Measurements from ENCODE around the gene CPD.

The CPD gene

GRCh38 chr17:30354701-30355100 is 24.0 kb upstream of the CPD start:
- DNase-seq (ENCODE audit: low spot score): no peak

- no peak for DNase-seq (ENCODE audit: low spot score)
Observed at GRCh38 chr17:30357476-30357875, 21.3 kb upstream of the CPD start.

GRCh38 chr17:30358055-30358760 is 20.5 kb upstream of the CPD start:
- no peak for DNase-seq (ENCODE audit: low spot score)

DNA sequence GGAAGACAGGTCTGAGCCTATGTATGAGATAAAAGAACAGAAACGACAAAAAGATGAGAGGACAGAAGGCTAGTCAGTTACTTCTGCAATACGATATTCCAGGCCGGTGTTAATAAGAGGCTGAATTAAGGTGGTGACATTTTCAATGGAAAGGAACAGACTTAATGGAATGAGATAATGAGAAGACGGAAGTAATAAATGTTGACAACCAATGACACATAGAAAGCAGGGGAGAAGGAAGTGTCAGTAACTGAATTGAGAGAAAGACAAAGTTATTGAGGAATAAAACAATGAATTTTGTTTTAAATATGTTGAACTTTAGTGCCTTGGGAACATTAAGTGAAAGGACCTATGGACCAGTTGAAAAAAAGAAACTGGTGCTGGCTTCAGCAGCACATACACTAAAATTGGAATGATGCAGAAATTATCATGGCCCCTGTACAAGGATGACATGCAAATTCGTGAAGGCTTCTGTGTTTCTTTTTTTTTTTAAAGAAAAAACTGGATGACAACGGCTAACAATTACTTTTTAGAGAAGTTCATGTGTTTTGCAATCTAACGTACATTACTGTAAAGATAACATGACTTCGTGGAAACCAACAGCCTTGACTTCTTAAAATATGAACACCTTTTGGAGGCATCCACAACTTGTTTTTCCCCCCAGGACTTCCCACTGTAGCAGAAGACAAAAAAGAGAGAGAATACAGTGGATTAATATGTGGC is 18.5 kb upstream of the CPD start:
- DNase-seq (ENCODE audit: low spot score): no peak

- DNase-seq (ENCODE audit: low spot score): no peak
Observed at GRCh38 chr17:30361766-30362279, 16.9 kb upstream of the CPD start.

DNA sequence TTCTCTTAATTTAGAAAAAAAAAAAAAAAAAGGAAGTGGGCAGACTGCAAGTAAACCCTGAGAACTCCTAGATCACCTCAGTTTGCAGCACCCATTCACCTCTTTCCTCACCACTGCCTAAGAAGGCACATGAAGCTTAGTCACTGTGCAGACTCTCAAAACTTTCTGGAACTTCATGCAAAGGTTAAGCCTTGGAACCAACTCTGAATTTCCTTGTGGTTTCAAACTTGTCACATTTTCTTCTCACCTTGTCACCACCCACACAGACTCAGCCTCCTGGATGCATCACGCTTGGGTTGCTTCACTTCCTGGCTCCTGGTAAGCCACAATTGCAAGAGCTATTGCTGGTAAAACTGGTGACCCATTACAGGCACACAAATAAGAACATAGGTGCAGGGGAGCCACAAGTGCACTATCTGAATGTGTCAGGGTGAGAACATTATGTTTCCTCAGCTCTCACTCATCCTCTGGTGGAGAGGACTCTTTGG is 15.0 kb upstream of the CPD start:
- DNase-seq (ENCODE audit: low spot score): peak; percentile 93

DNA sequence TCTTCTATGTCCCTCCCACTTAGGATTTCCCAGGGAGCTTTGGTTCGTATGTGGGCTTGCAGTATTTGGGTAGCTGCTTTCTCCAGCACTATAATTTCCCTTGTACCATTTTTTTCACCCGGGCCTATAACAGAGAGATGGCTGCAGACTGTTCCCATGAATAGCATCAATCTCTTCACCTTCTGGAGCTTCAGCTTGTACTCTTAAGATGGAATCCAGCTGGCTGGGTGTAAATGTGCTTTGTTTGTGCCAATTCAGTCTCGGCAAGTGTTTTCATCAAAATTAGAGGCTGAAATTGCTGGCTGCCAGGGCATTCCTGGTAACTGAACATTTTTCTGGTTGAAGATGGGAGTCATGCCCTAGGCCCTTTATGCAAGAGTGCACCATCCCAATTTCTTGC is 12.2 kb upstream of the CPD start:
- DNase-seq (ENCODE audit: low spot score): no peak

DNA sequence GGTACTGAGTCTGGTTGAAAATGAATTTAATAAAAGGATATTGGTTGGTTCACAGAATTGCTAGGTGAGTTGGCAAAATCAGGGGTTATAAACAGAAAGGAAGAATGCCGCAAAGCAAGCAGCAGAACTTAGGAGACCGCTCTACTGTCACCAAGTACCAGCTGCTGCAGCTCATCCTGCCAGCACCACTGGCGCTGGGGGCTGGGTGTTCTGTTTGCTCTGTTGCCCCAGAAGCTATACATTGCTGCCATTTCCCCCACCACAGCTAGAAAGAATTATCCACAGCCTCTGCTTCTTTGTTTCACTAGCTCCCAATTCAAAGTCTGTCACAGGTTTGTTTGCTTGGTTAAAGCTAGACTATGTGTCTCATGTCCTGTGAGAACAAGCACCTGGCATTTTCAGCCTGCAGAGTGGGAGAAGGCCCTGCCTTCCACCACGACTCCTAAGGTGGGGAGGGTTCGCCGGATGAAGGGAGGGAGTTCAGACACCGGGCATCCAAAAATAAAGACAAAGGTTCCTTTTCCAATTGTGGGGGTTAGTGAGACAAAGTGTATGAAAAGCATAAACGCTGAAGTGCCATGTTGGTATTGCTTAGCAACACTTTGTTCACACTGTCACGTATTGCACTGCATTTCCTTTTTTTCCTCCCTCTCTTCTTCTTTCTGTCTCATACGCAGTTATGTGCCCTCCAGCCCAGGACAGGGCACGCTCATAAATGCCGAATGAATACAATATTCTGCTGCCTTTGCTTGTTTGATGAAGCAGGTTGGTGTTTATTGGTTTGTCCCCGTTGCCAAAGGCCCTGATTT is 9.6 kb upstream of the CPD start:
- DNase-seq (ENCODE audit: low spot score): no peak

DNA sequence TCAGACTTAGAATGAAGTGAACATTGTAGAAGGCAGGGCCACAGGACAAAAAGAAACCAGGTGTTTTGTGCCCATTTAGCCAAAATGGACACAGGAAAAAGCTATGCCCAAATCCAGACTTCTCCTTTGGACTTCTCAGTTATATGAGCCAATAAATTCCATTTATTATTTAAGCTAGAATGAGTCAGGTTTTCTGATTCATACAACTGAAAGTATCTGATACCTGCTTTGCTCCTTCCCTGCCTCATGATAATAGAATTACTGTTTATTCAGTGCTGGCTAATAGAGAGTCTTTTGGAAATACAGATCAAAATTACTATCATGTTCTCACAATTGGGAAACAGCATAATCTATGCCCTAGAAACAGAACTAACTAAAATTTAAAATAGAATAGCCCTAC is 8.7 kb upstream of the CPD start:
- no peak for DNase-seq (ENCODE audit: low spot score)

DNA sequence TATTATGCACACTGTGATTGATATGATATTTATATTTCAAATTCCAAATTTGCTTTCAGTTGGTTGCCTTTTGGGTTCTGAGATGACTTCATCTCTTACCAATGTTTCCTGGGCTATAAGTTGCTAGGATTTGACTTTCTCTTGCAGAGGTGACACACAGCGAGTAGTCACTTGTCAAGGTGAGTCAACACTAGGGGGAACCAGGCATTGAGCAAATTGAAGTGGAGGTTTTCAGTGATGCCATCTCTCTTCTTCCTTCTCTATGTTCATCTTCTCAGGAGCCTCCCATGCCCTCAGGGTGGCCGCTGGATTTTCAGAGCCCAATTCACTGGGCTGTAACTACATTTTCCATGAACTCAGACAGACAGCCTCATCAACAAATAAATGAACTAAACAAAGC is 6.0 kb upstream of the CPD start:
- peak; percentile 28 for DNase-seq (ENCODE audit: low spot score)

- no peak for DNase-seq (ENCODE audit: low spot score)
Observed at GRCh38 chr17:30375661-30376060, 3.1 kb upstream of the CPD start.

GRCh38 chr17:30376621-30377452 is 1.9 kb upstream of the CPD start:
- DNase-seq (ENCODE audit: low spot score): no peak

GRCh38 chr17:30377574-30378240 is 1.0 kb upstream of the CPD start:
- DNase-seq (ENCODE audit: low spot score): no peak

DNA sequence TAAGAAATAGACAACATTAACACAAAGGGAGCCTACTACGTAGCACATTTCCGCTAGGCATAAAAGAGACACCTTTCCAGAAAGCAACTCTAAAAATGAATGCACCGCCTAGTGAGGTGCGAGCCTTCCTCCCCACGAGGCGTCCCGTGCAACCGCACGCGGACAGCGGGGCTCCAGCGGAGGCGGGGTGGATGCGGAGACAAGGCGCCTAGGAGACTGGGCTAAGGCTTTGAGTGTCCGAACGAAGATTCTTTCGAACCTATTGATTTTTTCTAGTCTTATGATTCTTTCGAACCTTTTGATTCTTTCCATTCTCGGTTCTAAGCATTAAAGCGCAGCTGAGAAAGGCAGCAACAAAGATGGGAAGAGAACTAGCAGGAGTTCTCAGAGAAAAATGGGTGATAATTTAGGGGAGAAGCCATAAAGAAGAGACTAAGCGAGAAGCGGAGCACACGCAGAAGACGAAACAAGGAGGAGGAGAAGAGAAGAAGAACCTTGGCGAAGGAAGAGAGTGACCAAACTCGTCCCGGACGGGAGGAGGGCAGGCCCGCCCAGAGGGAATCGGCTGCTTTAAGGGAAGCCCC is 394 bp upstream of the CPD start:
- DNase-seq (ENCODE audit: low spot score): peak; percentile 62

GRCh38 chr17:30379303-30379902 is 676 bp downstream of the CPD start:
- peak; percentile 17 for DNase-seq (ENCODE audit: low spot score)

GRCh38 chr17:30379903-30380381 is 1.2 kb downstream of the CPD start:
- peak; percentile 23 for DNase-seq (ENCODE audit: low spot score)

DNA sequence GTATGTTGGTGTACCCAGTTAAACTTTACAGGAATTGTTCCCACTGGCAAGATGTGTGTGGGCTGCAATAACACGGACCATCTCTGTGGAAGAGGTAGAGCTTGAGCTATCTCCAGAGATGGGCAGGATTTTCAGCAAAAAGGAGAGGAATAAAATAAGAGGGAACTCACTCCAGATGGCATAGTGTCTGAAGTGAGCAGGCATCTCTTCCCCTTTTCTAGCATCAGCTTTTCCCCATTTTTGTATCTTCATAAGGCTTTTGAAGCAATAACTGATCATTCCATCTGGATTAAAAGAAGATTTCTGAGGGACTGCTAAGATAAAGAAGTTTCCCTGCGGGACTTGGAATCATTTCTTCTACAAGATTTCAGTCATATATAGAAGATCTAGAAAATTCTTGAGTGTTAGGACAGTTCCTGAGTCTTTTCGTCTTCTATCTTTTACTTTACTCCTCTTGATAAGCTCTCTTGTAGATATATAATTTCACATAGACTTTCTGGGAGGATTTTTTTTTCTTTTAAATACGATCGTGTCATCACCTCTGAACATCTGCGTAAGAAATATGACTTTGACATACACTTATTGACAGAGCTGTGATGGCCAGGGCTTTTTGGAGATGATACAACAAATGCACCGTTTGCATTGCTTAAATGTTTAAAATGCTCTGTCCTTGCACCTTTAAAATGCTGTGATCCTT is 2.1 kb downstream of the CPD start:
- DNase-seq (ENCODE audit: low spot score): no peak

DNA sequence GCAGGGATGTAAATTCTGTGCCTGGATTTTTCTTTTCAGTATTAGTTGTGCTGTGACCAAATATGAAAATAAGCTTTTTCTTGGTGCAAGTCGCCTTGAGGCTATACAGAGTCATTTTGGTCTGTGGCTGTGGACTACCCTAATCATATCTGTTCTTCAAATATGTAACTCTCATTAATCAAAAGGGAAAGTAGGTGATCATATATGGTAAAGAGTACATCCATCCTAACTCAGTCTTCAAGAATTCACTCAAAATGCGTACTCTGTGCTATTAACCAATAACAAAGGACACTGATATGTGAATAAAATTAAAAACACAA is 2.6 kb downstream of the CPD start:
- no peak for DNase-seq (ENCODE audit: low spot score)

- no peak for DNase-seq (ENCODE audit: low spot score)
Observed at GRCh38 chr17:30382345-30382744, 3.6 kb downstream of the CPD start.
